Choroid plexus epithelial cell (primary cell): ENCODE measurements around the gene PTPN13.

Experiments
- DNase-seq: peaks from one replicate; pipeline ENCODE4 v3.0.0-alpha.2; 2010; ENCODE audit warnings: low read depth
- H3K4me3 ChIP-seq: 2 replicates; pipeline ENCODE4 v1.5.1; 2011; ENCODE audit warnings: low read depth, mild to moderate bottlenecking, control low read depth, low read length, moderate library complexity
- TF ChIP-seq, protein P1 (sequence below): conservative IDR thresholded peaks from 2 replicates; pipeline ENCODE4 v1.5.1; 2011; ENCODE audit warnings: low read depth, mild to moderate bottlenecking, control low read depth, inconsistent platforms, low read length, moderate library complexity

PTPN13 gene

GRCh38 chr4:86619656-86620055 is 25.5 kb downstream of the PTPN13 start:
- no peak overlapping the region for H3K4me3 ChIP-seq
- DNase-seq: no peak
- TF ChIP-seq, protein P1, sequence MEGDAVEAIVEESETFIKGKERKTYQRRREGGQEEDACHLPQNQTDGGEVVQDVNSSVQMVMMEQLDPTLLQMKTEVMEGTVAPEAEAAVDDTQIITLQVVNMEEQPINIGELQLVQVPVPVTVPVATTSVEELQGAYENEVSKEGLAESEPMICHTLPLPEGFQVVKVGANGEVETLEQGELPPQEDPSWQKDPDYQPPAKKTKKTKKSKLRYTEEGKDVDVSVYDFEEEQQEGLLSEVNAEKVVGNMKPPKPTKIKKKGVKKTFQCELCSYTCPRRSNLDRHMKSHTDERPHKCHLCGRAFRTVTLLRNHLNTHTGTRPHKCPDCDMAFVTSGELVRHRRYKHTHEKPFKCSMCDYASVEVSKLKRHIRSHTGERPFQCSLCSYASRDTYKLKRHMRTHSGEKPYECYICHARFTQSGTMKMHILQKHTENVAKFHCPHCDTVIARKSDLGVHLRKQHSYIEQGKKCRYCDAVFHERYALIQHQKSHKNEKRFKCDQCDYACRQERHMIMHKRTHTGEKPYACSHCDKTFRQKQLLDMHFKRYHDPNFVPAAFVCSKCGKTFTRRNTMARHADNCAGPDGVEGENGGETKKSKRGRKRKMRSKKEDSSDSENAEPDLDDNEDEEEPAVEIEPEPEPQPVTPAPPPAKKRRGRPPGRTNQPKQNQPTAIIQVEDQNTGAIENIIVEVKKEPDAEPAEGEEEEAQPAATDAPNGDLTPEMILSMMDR: no peak

DNA sequence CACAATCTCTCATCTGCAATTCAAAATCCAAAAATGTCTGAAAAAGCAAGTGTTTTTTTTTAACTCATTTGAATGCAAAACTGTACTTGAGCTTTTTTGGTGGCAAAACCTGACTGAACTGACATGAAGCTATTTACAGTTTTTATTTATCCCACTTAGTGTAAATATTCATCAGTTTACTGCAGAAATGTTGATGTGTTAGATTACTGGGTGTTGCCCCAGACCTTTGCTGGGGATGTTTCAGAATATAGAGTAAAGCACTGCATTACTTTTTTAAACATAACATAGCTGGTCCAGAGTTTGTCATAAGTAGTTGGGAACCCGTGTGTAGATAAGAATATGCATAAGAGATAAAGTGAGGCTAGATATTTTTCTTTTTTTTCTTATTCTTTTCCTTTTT is 27.3 kb downstream of the PTPN13 start:
- DNase-seq: no peak
- no peak overlapping the region for H3K4me3 ChIP-seq
- TF ChIP-seq, protein P1: no peak

DNA sequence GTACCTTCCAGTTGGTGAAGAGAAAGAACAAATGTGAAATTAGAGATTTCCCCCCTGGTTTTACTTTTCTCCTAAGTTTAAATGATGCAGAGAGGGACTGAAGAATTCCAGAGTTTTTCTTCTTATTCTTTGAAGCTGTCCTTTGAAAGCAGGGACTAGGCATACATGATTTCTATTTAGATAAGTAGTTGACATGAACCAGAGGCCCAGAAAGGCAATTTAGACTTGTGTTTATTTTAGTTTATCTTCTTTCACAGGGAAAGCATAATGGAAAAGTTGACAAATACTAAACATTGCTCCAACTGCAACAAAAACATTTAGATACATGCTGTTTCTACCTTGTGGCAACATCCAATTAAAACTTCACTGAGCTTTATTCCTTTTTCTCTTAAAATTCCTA is 32.0 kb downstream of the PTPN13 start:
- TF ChIP-seq, protein P1: no peak
- no peak for DNase-seq
- no peak overlapping the region for H3K4me3 ChIP-seq

- no peak overlapping the region for H3K4me3 ChIP-seq
- no peak for DNase-seq
- TF ChIP-seq, protein P1: no peak
Observed at GRCh38 chr4:86627462-86628135, 33.5 kb downstream of the PTPN13 start.

GRCh38 chr4:86630629-86631028 is 36.5 kb downstream of the PTPN13 start:
- TF ChIP-seq, protein P1: no peak
- DNase-seq: no peak
- no peak overlapping the region for H3K4me3 ChIP-seq

GRCh38 chr4:86631166-86631565 is 37.1 kb downstream of the PTPN13 start:
- no peak overlapping the region for H3K4me3 ChIP-seq
- TF ChIP-seq, protein P1: no peak
- DNase-seq: no peak

- peak; percentile 29 for DNase-seq
- peak overlapping the region; percentile 34 for H3K4me3 ChIP-seq
- TF ChIP-seq, protein P1: no peak
Observed at GRCh38 chr4:86633854-86634253, 39.7 kb downstream of the PTPN13 start.
